Nephron progenitor cell (in vitro differentiated cells): Measurements from ENCODE around the gene NEAT1.

Experiments used
- DNase-seq: peaks from one replicate; pipeline ENCODE4 v3.0.0; 2021
- H3K27ac Mint-ChIP-seq: 2 replicates; pipeline ENCODE4 v1.8.0; 2021; ENCODE audit warnings: mild to moderate bottlenecking, moderate library complexity, mixed read lengths
- H3K27me3 Mint-ChIP-seq: 2 replicates; pipeline ENCODE4 v1.8.0; 2021; ENCODE audit warnings: mild to moderate bottlenecking, low read depth, mixed read lengths; ENCODE audit not compliant: poor library complexity
- H3K36me3 Mint-ChIP-seq: 2 replicates; pipeline ENCODE4 v1.8.0; 2021; ENCODE audit warnings: low read depth, mixed read lengths
- H3K4me1 Mint-ChIP-seq: 2 replicates; pipeline ENCODE4 v1.8.0; 2021; ENCODE audit warnings: mixed read lengths
- H3K4me3 Mint-ChIP-seq: 2 replicates; pipeline ENCODE4 v1.8.0; 2021; ENCODE audit warnings: mild to moderate bottlenecking, moderate library complexity, mixed read lengths
- H3K9me3 Mint-ChIP-seq: 2 replicates; pipeline ENCODE4 v1.8.0; 2021; ENCODE audit warnings: mild to moderate bottlenecking, moderate library complexity, mixed read lengths
- CTCF ChIP-seq: fragments of 200-600 bp; sonication (generic); IDR thresholded peaks from 2 replicates; pipeline ENCODE4 v1.5.0; 2021; ENCODE audit warnings: antibody characterized with exemption

Gene NEAT1

GRCh38 chr11:65486570-65487466 is 64.2 kb downstream of the NEAT1 start:
- Mint-ChIP-seq H3K4me3 (peak overlapping the region; percentile 13), H3K27me3 (peaks cover 7% of the 10 kb centered on the region), H3K9me3 (no peaks in the 10 kb centered on the region), H3K36me3 (no peaks in the 10 kb centered on the region), H3K4me1 (peaks cover 83% of the 10 kb centered on the region), H3K27ac (peak overlapping the region; percentile 100)
- DNase-seq, result peak; percentile 36
- TF ChIP-seq CTCF, result no peak

GRCh38 chr11:65487467-65488272 is 65.1 kb downstream of the NEAT1 start:
- peak; percentile 92 for DNase-seq
- H3K27ac Mint-ChIP-seq, result peak overlapping the region; percentile 100
- H3K9me3 Mint-ChIP-seq, result no peaks in the 10 kb centered on the region
- no peaks in the 10 kb centered on the region for H3K36me3 Mint-ChIP-seq
- H3K4me3 Mint-ChIP-seq, result peak overlapping the region; percentile 76
- no peak for TF ChIP-seq CTCF
- peaks cover 7% of the 10 kb centered on the region for H3K27me3 Mint-ChIP-seq
- peaks cover 87% of the 10 kb centered on the region for H3K4me1 Mint-ChIP-seq

GRCh38 chr11:65488273-65489034 is 65.9 kb downstream of the NEAT1 start:
- peaks cover 7% of the 10 kb centered on the region for H3K27me3 Mint-ChIP-seq
- H3K4me1 Mint-ChIP-seq, result peaks cover 95% of the 10 kb centered on the region
- H3K27ac Mint-ChIP-seq, result peak overlapping the region; percentile 100
- DNase-seq, result peak; percentile 30
- no peak for TF ChIP-seq CTCF
- no peaks in the 10 kb centered on the region for H3K36me3 Mint-ChIP-seq
- peak overlapping the region; percentile 76 for H3K4me3 Mint-ChIP-seq
- H3K9me3 Mint-ChIP-seq, result no peaks in the 10 kb centered on the region

- peak overlapping the region; percentile 100 for H3K27ac Mint-ChIP-seq
- H3K9me3 Mint-ChIP-seq, result no peaks in the 10 kb centered on the region
- H3K27me3 Mint-ChIP-seq, result peaks cover 7% of the 10 kb centered on the region
- H3K4me1 Mint-ChIP-seq, result peaks cover 96% of the 10 kb centered on the region
- H3K36me3 Mint-ChIP-seq, result no peaks in the 10 kb centered on the region
- TF ChIP-seq CTCF, result no peak
- H3K4me3 Mint-ChIP-seq, result peak overlapping the region; percentile 76
- peak; percentile 71 for DNase-seq
Measured at GRCh38 chr11:65489035-65489705, 66.6 kb downstream of the NEAT1 start.

GRCh38 chr11:65489706-65490320 is 67.2 kb downstream of the NEAT1 start:
- H3K4me1 Mint-ChIP-seq, result peaks cover 99% of the 10 kb centered on the region

More at GRCh38 chr11:65489706-65490320, 67.2 kb downstream of the NEAT1 start:
- no peaks in the 10 kb centered on the region for H3K36me3 Mint-ChIP-seq
- H3K9me3 Mint-ChIP-seq, result no peaks in the 10 kb centered on the region
- TF ChIP-seq CTCF, result no peak
- peak overlapping the region; percentile 100 for H3K27ac Mint-ChIP-seq
- peak overlapping the region; percentile 76 for H3K4me3 Mint-ChIP-seq
- peaks cover 9% of the 10 kb centered on the region for H3K27me3 Mint-ChIP-seq
- DNase-seq, result peak; percentile 28
